Neural cell (in vitro differentiated cells): Measurements from ENCODE around the gene RERE.

Experiments used
- EZH2 ChIP-seq: fragments of 200-600, 300-800 bp; shearing (Covaris generic), sonication (generic); IDR thresholded peaks from 2 replicates; pipeline ENCODE4 v1.6.1; 2014; ENCODE audit warnings: antibody characterized with exemption, low read length, borderline replicate concordance, mild to moderate bottlenecking; ENCODE audit not compliant: insufficient read depth, poor library complexity, severe bottlenecking
- RAD21 ChIP-seq: fragments of 450-650 bp; conservative IDR thresholded peaks from 2 replicates; pipeline ENCODE4 v1.6.1; 2014; ENCODE audit warnings: antibody characterized with exemption, mild to moderate bottlenecking, moderate library complexity
- REST ChIP-seq: IDR thresholded peaks from 2 replicates; pipeline ENCODE4 v1.6.1; 2012; ENCODE audit warnings: borderline replicate concordance
- TF ChIP-seq, protein P1 (sequence below): fragments of 450-650 bp; IDR thresholded peaks from 2 replicates; pipeline ENCODE4 v1.5.1; 2014; ENCODE audit warnings: antibody characterized with exemption, mild to moderate bottlenecking, moderate library complexity; ENCODE audit not compliant: poor library complexity, severe bottlenecking

DNA sequence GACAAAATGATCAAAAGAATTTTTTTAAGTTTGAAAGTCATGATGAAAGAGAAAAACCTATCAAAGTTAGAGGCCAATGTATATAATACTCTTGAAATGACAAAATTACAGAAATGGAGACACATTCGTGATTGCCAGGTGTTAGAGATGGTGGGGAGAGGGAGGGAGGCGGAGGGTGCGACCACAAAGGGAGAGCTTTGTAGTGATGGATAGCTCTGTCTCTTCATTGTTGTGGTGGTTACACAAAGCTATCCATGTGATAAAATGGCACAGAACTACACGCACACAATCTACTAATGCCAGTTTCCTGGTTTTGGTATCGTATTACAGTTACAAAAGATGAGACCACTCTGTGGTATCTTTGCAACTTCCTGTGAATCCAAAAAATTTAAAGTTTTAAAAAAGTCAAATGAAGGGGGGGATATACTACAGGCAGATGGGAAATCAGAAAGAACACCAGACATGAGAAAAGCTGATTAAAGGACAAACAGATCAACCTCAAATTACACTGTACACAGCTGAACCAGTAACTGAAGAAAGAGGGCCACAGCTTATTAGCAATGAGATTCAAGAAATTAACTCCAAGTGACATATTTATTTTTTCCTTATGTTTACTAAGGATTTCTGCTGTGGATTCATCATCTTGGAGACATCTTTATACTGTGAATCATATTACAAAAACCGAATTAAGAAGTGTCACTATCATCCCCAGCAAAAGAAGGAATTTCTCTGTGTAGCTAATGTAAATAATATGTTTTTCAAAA lies 300.5 kb downstream of the RERE start:
- TF ChIP-seq, protein P1, sequence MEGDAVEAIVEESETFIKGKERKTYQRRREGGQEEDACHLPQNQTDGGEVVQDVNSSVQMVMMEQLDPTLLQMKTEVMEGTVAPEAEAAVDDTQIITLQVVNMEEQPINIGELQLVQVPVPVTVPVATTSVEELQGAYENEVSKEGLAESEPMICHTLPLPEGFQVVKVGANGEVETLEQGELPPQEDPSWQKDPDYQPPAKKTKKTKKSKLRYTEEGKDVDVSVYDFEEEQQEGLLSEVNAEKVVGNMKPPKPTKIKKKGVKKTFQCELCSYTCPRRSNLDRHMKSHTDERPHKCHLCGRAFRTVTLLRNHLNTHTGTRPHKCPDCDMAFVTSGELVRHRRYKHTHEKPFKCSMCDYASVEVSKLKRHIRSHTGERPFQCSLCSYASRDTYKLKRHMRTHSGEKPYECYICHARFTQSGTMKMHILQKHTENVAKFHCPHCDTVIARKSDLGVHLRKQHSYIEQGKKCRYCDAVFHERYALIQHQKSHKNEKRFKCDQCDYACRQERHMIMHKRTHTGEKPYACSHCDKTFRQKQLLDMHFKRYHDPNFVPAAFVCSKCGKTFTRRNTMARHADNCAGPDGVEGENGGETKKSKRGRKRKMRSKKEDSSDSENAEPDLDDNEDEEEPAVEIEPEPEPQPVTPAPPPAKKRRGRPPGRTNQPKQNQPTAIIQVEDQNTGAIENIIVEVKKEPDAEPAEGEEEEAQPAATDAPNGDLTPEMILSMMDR: no peak
- no peak for TF ChIP-seq REST
- TF ChIP-seq EZH2: no peak
- no peak for TF ChIP-seq RAD21
